SK-N-SH (cell line): ENCODE results near the gene MBP. TPM values are rescaled to one million over a fixed set of nuclear protein-coding genes. Genes with fewer than 3 reads are reported as not detected.

Experiments
- CTCF ChIA-PET: fragments of 300-600, 350-600 bp; formaldehyde crosslinking; extraction: SDS; loops from one replicate; lab custom pipeline; 2021; lab: Yijun Ruan, JAX
- POLR2A ChIA-PET: fragments of 350-600 bp; sonication (Branson Sonifier 250); formaldehyde crosslinking; extraction: SDS; loops from one replicate; lab custom pipeline; 2020; ENCODE audit warnings: antibody characterized with exemption, inconsistent platforms; lab: Yijun Ruan, JAX
- DNase-seq: peaks from one replicate; pipeline ENCODE4 v3.0.0; 2012
- H2AFZ ChIP-seq: fragments of 200-600 bp; sonication (generic); 2 replicates; pipeline ENCODE4 v1.8.1; 2016; ENCODE audit warnings: antibody characterized with exemption, mild to moderate bottlenecking, low read depth
- H3F3A ChIP-seq: fragments of 200-600 bp; sonication (generic); replicated peaks from 2 replicates; pipeline ENCODE3; 2016; ENCODE audit warnings: antibody characterized with exemption, mild to moderate bottlenecking; ENCODE audit not compliant: insufficient read depth
- H3K27ac ChIP-seq, 2 experiments: fragments of 200-500 bp in 1 of 2; fragments of 200-600 bp in 1 of 2; sonication (Bioruptor generic) in 1 of 2; sonication (generic), shearing (Covaris generic) in 1 of 2; 2 replicates each; pipeline versions ENCODE4 v1.5.1 to v1.6.1; 2014 to 2016; ENCODE audit warnings: low read depth in 2 of 2, inconsistent platforms in 1 of 2, low read length in 1 of 2, mild to moderate bottlenecking in 1 of 2, mixed read lengths in 1 of 2
- H3K27me3 ChIP-seq: fragments of 200-600 bp; sonication (generic), shearing (Covaris generic); 2 replicates; pipeline ENCODE4 v1.6.1; 2016; ENCODE audit warnings: mixed run types; ENCODE audit not compliant: insufficient read depth
- H3K36me3 ChIP-seq, 2 experiments: fragments of 200-500 bp in 1 of 2; fragments of 200-600 bp in 1 of 2; sonication (Bioruptor generic) in 1 of 2; sonication (generic) in 1 of 2; replicated peaks in 1 of 2; 2 replicates each; pipeline versions ENCODE3 to v1.5.1; 2014 to 2016; ENCODE audit warnings: low read length in 1 of 2, mild to moderate bottlenecking in 1 of 2; ENCODE audit not compliant: insufficient read depth in 2 of 2, control insufficient read depth in 1 of 2
- H3K4me1 ChIP-seq, 2 experiments: fragments of 200-500 bp in 1 of 2; fragments of 200-600 bp in 1 of 2; sonication (Bioruptor generic) in 1 of 2; sonication (generic), shearing (Covaris generic) in 1 of 2; 2 replicates each; pipeline versions ENCODE4 v1.5.1 to v1.6.1; 2014 to 2016; ENCODE audit warnings: low read depth in 1 of 2, low read length in 1 of 2, mixed run types in 1 of 2; ENCODE audit not compliant: insufficient read depth in 2 of 2, control insufficient read depth in 1 of 2
- H3K4me2 ChIP-seq: fragments of 200-600 bp; sonication (generic), shearing (Covaris generic); 2 replicates; pipeline ENCODE4 v1.6.1; 2017; ENCODE audit warnings: mixed run types
- H3K4me3 ChIP-seq, 2 experiments: fragments of 200-500 bp in 1 of 2; fragments of 200-600 bp in 1 of 2; sonication (Bioruptor generic) in 1 of 2; sonication (generic), shearing (Covaris generic) in 1 of 2; 2 replicates each; pipeline versions ENCODE4 v1.5.1 to v1.8.1; 2014 to 2016; ENCODE audit warnings: low read depth in 2 of 2, inconsistent platforms in 1 of 2, low read length in 1 of 2, mild to moderate bottlenecking in 1 of 2, mixed read lengths in 1 of 2, moderate library complexity in 1 of 2
- H3K79me2 ChIP-seq: fragments of 200-600 bp; sonication (generic); 2 replicates; pipeline ENCODE4 v1.8.1; 2017; ENCODE audit warnings: mild to moderate bottlenecking; ENCODE audit not compliant: insufficient read depth
- H3K9ac ChIP-seq: fragments of 200-600 bp; sonication (generic); 2 replicates; pipeline ENCODE4 v1.6.1; 2017; ENCODE audit warnings: mixed run types
- H3K9me2 ChIP-seq: fragments of 200-600 bp; sonication (generic); 2 replicates; pipeline ENCODE4 v1.6.1; 2017; ENCODE audit warnings: mixed run types
- H3K9me3 ChIP-seq: fragments of 200-600 bp; sonication (generic); 2 replicates; pipeline ENCODE4 v1.6.1; 2017; ENCODE audit warnings: mixed run types, mild to moderate bottlenecking, moderate library complexity
- H4K20me1 ChIP-seq: fragments of 200-600 bp; sonication (generic); 2 replicates; pipeline ENCODE4 v1.6.1; 2017; ENCODE audit warnings: mild to moderate bottlenecking, mixed run types; ENCODE audit not compliant: insufficient read depth
- CHD2 ChIP-seq: fragments of 150-350 bp; IDR thresholded peaks from 2 replicates; pipeline ENCODE4 v1.6.1; 2018; ENCODE audit warnings: low read length; ENCODE audit not compliant: partially characterized antibody
- FOXM1 ChIP-seq: IDR thresholded peaks from 2 replicates; pipeline ENCODE4 v1.4.0; 2012; ENCODE audit warnings: low read depth, mild to moderate bottlenecking
- GATA2 ChIP-seq: sonication (generic); formaldehyde crosslinking; IDR thresholded peaks from 2 replicates; pipeline ENCODE4 v1.5.0; 2020; ENCODE audit warnings: mild to moderate bottlenecking, missing genetic modification reagents
- JUND ChIP-seq: IDR thresholded peaks from 2 replicates; pipeline ENCODE4 v1.4.0; 2012
- MEF2A ChIP-seq: IDR thresholded peaks from 2 replicates; pipeline ENCODE4 v1.4.0; 2012; ENCODE audit warnings: low read depth, borderline replicate concordance
- NRF1 ChIP-seq: IDR thresholded peaks from 2 replicates; pipeline ENCODE4 v1.6.1; 2012; ENCODE audit warnings: low read depth, mild to moderate bottlenecking, low read length
- POLR2AphosphoS5 ChIP-seq: IDR thresholded peaks from 2 replicates; pipeline ENCODE4 v1.6.1; 2012; ENCODE audit warnings: low read depth, low read length
- RAD21 ChIP-seq: IDR thresholded peaks from 2 replicates; pipeline ENCODE4 v1.6.1; 2012; ENCODE audit warnings: mild to moderate bottlenecking, low read length
- RCOR1 ChIP-seq: fragments of 150-350 bp; IDR thresholded peaks from 2 replicates; pipeline ENCODE4 v1.6.1; 2017; ENCODE audit warnings: antibody characterized with exemption, low read length
- RFX5 ChIP-seq: IDR thresholded peaks from 2 replicates; pipeline ENCODE4 v1.6.1; 2012; ENCODE audit warnings: mild to moderate bottlenecking, improper control_type of control experiment, low read length
- RXRA ChIP-seq: IDR thresholded peaks from 2 replicates; pipeline ENCODE4 v1.4.0; 2012; ENCODE audit warnings: low read depth, mild to moderate bottlenecking, borderline replicate concordance
- SMC3 ChIP-seq: IDR thresholded peaks from 2 replicates; pipeline ENCODE4 v1.6.1; 2012; ENCODE audit warnings: low read depth, low read length, improper control_type of control experiment
- TAF1 ChIP-seq: IDR thresholded peaks from 2 replicates; pipeline ENCODE4 v1.6.1; 2012; ENCODE audit warnings: low read depth, mild to moderate bottlenecking, low read length, moderate library complexity, borderline replicate concordance
- TCF12 ChIP-seq: IDR thresholded peaks from 2 replicates; pipeline ENCODE4 v1.4.0; 2012
- TEAD4 ChIP-seq: IDR thresholded peaks from 2 replicates; pipeline ENCODE4 v1.4.0; 2012; ENCODE audit warnings: mild to moderate bottlenecking, borderline replicate concordance; ENCODE audit not compliant: insufficient read depth
- WGBS: methylation state at CpG from one replicate; pipeline ENCODE4 v1.1.6; 2017; ENCODE audit warnings: low lambda C conversion rate; 5-methylcytosine and 5-hydroxymethylcytosine counted together
- polyA plus RNA-seq, 3 experiments: library from polyadenylated mRNA; depleted of rRNA; stranded (reverse); fragments of >200 nt; gene quantifications; 2 replicates each; pipeline ENCODE4 v1.2.3, GENCODE V29; 2012
- TF ChIP-seq, protein P1 (sequence below): IDR thresholded peaks from 2 replicates; pipeline ENCODE4 v1.6.1; 2012; ENCODE audit warnings: mild to moderate bottlenecking, low read depth, low read length, moderate library complexity
- TF ChIP-seq, protein P2 (sequence below): IDR thresholded peaks from 2 replicates; pipeline ENCODE4 v1.4.0; 2012; ENCODE audit warnings: low read depth, borderline replicate concordance
- TF ChIP-seq, protein P3 (sequence below): IDR thresholded peaks from 2 replicates; pipeline ENCODE4; 2012

The MBP gene
- polyA plus RNA-seq, 1 of the 3 experiments (the other 2 are of a cell fraction), result 1.6 TPM

DNA sequence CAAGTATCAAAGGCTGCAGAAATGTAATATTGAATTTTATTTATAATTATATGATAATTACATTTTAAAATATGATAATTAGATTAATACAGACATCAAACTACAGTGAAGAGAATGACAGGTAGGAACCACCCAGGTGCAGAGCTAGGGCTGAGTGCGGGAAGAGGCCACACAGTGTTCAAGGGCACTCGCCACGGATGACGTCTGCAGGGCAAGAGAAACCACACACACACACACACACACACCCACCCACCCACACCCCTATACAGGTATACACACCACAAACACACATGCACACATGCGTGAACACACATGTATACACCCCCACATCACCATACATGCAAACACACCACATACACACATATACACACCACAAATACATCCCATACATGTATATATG lies 41.2 kb downstream of the MBP start (continued):
- TF ChIP-seq RFX5, result no peak

DNA sequence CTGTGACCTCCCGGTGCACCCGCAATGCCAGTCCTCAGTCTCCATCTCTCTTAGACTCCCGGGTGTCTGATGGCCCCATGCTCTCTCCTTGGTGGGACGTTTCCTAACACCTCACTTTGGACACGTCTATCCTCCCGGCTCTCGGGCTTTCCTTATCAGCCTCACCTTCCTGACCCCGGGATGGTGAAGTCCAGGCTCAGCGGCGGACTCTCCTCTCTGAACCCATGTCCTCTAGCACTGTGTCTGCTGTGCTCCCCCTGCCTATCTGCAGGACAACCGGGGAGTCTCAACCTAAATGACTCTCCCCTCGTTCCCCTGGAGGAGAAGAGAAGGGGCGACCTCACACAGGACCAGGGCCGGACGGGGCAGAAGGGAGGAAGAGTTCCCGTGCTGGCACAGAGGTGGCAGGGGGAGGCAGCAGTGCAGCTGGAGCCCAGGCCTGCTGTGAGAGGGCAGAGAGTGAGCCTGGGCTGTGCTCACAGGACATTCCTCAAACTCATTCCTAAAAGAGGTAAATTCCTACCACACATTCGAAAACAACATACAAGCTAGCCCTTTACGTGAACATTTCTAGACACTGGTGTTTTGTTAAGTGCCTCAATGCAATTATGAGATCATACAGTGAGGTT lies 41.9 kb downstream of the MBP start:
- Histone ChIP-seq H3K27ac (no peak overlapping the region), H3F3A (peaks cover 5% of the 10 kb centered on the region), H3K27me3 (no peaks in the 10 kb centered on the region), H3K9me3 (no peaks in the 10 kb centered on the region), H3K9me2 (no peaks in the 10 kb centered on the region), H4K20me1 (no peaks in the 10 kb centered on the region), H3K9ac (no peak overlapping the region), H3K36me3 (no peaks in the 10 kb centered on the region), H3K4me1 (peaks cover 0 to 10% of the 10 kb centered on the region in 2 experiments; a peak in 2 of 4 replicates), H2AFZ (no peak overlapping the region), H3K4me3 (no peak overlapping the region), H3K79me2 (no peaks in the 10 kb centered on the region), H3K4me2 (no peak overlapping the region)
- TF ChIP-seq JUND, result no peak
- TF ChIP-seq, protein P1, sequence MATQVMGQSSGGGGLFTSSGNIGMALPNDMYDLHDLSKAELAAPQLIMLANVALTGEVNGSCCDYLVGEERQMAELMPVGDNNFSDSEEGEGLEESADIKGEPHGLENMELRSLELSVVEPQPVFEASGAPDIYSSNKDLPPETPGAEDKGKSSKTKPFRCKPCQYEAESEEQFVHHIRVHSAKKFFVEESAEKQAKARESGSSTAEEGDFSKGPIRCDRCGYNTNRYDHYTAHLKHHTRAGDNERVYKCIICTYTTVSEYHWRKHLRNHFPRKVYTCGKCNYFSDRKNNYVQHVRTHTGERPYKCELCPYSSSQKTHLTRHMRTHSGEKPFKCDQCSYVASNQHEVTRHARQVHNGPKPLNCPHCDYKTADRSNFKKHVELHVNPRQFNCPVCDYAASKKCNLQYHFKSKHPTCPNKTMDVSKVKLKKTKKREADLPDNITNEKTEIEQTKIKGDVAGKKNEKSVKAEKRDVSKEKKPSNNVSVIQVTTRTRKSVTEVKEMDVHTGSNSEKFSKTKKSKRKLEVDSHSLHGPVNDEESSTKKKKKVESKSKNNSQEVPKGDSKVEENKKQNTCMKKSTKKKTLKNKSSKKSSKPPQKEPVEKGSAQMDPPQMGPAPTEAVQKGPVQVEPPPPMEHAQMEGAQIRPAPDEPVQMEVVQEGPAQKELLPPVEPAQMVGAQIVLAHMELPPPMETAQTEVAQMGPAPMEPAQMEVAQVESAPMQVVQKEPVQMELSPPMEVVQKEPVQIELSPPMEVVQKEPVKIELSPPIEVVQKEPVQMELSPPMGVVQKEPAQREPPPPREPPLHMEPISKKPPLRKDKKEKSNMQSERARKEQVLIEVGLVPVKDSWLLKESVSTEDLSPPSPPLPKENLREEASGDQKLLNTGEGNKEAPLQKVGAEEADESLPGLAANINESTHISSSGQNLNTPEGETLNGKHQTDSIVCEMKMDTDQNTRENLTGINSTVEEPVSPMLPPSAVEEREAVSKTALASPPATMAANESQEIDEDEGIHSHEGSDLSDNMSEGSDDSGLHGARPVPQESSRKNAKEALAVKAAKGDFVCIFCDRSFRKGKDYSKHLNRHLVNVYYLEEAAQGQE, result no peak
- no peak for TF ChIP-seq RXRA
- TF ChIP-seq TEAD4, result no peak
- no peak for TF ChIP-seq MEF2A
- TF ChIP-seq GATA2 (CRISPR knock-in tag), result no peak
- TF ChIP-seq TCF12, result no peak
- TF ChIP-seq RCOR1, result no peak
- TF ChIP-seq SMC3, result no peak
- TF ChIP-seq CHD2, result no peak
- no peak for TF ChIP-seq FOXM1
- no peak for TF ChIP-seq RAD21
- DNase-seq, result no peak
- ChIA-PET CTCF (no interaction called here), POLR2A (no interaction called here)
- WGBS, result 89% methylated on average over 18 of the region's 18 CpGs

DNA sequence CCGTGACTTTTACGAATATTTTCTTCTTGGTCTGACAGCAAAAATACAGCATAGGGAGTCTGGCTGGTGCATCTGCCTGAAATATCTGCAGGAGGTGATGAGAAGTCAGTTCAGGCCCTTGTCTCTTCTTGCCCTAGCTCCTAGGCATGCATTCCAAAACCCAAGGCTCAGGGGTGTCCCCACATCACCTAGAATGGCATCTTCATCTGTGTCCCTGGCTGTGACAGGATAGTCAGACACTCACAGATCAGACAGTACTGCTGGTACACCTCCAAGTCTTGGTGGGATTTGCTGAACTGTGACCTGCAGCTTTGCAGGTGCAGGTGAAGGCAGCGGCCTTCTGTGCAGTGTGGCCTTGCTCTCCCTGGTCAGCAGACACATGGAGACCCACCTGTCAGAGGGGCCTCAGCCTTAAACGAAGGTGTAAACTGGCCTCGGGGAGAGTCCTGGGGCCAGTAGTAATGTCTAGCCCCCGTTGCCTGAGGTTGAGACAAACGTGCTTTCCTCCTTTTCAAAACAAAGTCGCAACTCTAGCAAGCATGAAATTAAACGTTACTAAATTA lies 42.8 kb downstream of the MBP start:
- DNase-seq, result no peak
- ChIA-PET CTCF (no interaction called here), POLR2A (no interaction called here)
- Histone ChIP-seq H3K9ac (no peak overlapping the region), H3K4me1 (peaks cover 0 to 7% of the 10 kb centered on the region in 2 experiments; a peak in 1 of 4 replicates), H3F3A (peaks cover 5% of the 10 kb centered on the region), H3K27ac (no peak overlapping the region), H3K79me2 (no peaks in the 10 kb centered on the region), H3K9me3 (no peaks in the 10 kb centered on the region), H3K27me3 (no peaks in the 10 kb centered on the region), H4K20me1 (no peaks in the 10 kb centered on the region), H2AFZ (no peak overlapping the region), H3K36me3 (no peaks in the 10 kb centered on the region), H3K4me2 (no peak overlapping the region), H3K4me3 (no peak overlapping the region), H3K9me2 (no peaks in the 10 kb centered on the region)
- WGBS, result 96% methylated on average over 8 of the region's 9 CpGs
- TF ChIP-seq FOXM1 (no peak), RFX5 (no peak), CHD2 (no peak), JUND (no peak), POLR2AphosphoS5 (no peak), RCOR1 (no peak), NRF1 (no peak), TAF1 (no peak), RXRA (no peak), TCF12 (no peak)
- TF ChIP-seq, protein P2, sequence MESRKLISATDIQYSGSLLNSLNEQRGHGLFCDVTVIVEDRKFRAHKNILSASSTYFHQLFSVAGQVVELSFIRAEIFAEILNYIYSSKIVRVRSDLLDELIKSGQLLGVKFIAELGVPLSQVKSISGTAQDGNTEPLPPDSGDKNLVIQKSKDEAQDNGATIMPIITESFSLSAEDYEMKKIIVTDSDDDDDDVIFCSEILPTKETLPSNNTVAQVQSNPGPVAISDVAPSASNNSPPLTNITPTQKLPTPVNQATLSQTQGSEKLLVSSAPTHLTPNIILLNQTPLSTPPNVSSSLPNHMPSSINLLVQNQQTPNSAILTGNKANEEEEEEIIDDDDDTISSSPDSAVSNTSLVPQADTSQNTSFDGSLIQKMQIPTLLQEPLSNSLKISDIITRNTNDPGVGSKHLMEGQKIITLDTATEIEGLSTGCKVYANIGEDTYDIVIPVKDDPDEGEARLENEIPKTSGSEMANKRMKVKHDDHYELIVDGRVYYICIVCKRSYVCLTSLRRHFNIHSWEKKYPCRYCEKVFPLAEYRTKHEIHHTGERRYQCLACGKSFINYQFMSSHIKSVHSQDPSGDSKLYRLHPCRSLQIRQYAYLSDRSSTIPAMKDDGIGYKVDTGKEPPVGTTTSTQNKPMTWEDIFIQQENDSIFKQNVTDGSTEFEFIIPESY, result no peak
- TF ChIP-seq, protein P3, sequence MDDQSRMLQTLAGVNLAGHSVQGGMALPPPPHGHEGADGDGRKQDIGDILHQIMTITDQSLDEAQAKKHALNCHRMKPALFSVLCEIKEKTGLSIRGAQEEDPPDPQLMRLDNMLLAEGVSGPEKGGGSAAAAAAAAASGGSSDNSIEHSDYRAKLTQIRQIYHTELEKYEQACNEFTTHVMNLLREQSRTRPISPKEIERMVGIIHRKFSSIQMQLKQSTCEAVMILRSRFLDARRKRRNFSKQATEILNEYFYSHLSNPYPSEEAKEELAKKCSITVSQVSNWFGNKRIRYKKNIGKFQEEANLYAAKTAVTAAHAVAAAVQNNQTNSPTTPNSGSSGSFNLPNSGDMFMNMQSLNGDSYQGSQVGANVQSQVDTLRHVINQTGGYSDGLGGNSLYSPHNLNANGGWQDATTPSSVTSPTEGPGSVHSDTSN, result no peak
